Activated T-cell treated with anti-CD3 and anti-CD28 coated beads, Interleukin-2, amount 50 U/mL, for 72 hours (primary cell): ENCODE measurements around the gene FGF12. TPM values are rescaled to one million over a fixed set of nuclear protein-coding genes. Genes with fewer than 3 reads are reported as not detected.

Experiments
- ATAC-seq, 2 donors: fragments of 150-1000 bp; cut with Tn5 transposase; replicated peaks in 1 of 2; 2 replicates each; pipeline ENCODE4 v1.10.0; 2021; ENCODE audit warnings: moderate library complexity in 2 of 2, mild to moderate bottlenecking in 1 of 2
- DNase-seq, 2 donors: peaks; one replicate each; pipeline ENCODE4 v3.0.0; 2021 to 2022; ENCODE audit warnings: mixed read lengths in 1 of 2
- H3K27ac Mint-ChIP-seq: one replicate; pipeline ENCODE4 v1.8.0; 2022; ENCODE audit warnings: mild to moderate bottlenecking, moderate library complexity, mixed read lengths
- H3K27me3 Mint-ChIP-seq: one replicate; pipeline ENCODE4 v1.8.0; 2022; ENCODE audit warnings: low read depth, mixed read lengths
- H3K36me3 Mint-ChIP-seq, 2 donors: one replicate each; pipeline ENCODE4 v1.8.0; 2022; ENCODE audit warnings: mixed read lengths in 2 of 2, mild to moderate bottlenecking in 1 of 2; ENCODE audit not compliant: insufficient read depth in 2 of 2
- H3K4me1 Mint-ChIP-seq: one replicate; pipeline ENCODE4 v1.8.0; 2022; ENCODE audit warnings: low read depth, mixed read lengths
- H3K4me3 Mint-ChIP-seq, 2 donors: one replicate each; pipeline ENCODE4 v1.8.0; 2022; ENCODE audit warnings: mild to moderate bottlenecking in 2 of 2, mixed read lengths in 2 of 2, moderate library complexity in 2 of 2
- H3K9me3 Mint-ChIP-seq, 2 donors: one replicate each; pipeline ENCODE4 v1.8.0; 2022; ENCODE audit warnings: mixed read lengths in 2 of 2
- total RNA-seq, 2 donors: library from RNA; stranded (reverse); gene quantifications; one replicate each; pipeline ENCODE4 v1.2.3, GENCODE V29; 2022

The FGF12 gene
- total RNA-seq, 2 donors from 2014 or later = not detected

DNA sequence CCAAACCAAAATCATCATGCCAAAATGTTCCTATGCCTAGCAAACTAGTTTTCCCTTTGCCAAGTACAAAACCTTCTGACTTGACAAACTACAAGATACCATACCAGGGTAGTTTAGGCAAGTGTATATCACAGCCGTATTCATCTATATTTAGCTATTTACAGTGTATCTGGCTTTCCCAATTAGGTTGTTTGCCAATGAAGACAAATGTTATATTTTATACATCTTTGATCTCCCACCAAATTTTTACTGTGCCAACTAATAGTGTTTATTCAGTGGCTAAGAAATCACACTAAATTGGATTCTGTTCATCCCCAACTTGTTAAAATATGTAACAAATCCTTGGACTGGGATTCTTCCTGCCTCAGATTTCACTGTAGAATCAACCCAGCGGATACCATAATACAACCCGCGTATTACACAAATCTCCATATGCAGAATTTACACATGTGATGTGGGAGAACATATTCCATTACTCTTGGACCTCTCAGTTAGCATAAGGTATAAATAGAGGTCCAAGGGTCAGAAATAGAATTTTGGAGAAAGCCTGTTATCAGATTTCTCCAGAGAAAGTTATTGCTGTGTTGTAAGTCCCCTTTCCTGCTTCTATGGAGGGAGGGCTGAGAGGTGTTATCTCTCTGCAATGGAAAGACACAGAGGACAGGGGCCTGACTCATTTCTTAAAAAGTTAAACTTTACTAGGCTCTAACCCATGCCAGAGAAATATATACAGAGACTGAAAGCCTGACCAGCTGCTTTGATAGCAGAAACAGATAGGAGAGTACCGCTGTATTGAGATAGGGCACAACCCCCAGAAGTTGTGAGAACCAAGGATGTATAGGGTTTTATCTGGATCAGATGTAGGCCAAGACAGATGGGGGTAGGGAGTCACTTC is 467.0 kb downstream of the FGF12 start:
- DNase-seq = no peak
- ATAC-seq = no peak
- no peaks in the 10 kb centered on the region for H3K36me3 Mint-ChIP-seq
- no peak overlapping the region for H3K27ac Mint-ChIP-seq
- H3K27me3 Mint-ChIP-seq = no peaks in the 10 kb centered on the region
- H3K4me3 Mint-ChIP-seq = no peak overlapping the region
- no peaks in the 10 kb centered on the region for H3K4me1 Mint-ChIP-seq
- no peaks in the 10 kb centered on the region for H3K9me3 Mint-ChIP-seq

DNA sequence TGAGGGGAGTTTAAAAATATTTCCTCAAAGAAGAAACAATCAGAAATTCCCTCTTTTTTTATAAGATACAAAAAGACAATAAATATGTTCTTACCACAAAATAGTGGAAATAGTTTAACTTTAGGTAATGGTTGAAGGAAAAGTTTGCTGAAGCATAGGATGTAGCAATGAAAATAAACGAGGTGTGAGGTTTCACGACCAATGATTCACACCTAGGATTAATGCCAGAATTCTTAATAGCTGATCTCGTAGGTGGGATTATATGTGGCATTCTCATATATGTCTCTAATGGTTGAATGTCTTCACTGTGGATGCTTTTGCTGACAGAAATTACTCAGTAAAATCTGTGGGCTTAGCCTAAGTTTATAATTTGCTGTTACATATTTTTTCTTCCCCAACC is 467.7 kb downstream of the FGF12 start:
- H3K4me3 Mint-ChIP-seq = no peak overlapping the region
- no peak for ATAC-seq
- H3K36me3 Mint-ChIP-seq = no peaks in the 10 kb centered on the region
- no peak overlapping the region for H3K27ac Mint-ChIP-seq
- no peak for DNase-seq
- no peaks in the 10 kb centered on the region for H3K27me3 Mint-ChIP-seq
- no peaks in the 10 kb centered on the region for H3K9me3 Mint-ChIP-seq
- no peaks in the 10 kb centered on the region for H3K4me1 Mint-ChIP-seq

- Mint-ChIP-seq H3K27me3 (no peaks in the 10 kb centered on the region), H3K9me3 (no peaks in the 10 kb centered on the region), H3K36me3 (no peaks in the 10 kb centered on the region), H3K4me3 (no peak overlapping the region), H3K4me1 (no peaks in the 10 kb centered on the region), H3K27ac (no peak overlapping the region)
- DNase-seq = no peak
- no peak for ATAC-seq
Measured at GRCh38 chr3:192258721-192259120, 468.6 kb downstream of the FGF12 start.

DNA sequence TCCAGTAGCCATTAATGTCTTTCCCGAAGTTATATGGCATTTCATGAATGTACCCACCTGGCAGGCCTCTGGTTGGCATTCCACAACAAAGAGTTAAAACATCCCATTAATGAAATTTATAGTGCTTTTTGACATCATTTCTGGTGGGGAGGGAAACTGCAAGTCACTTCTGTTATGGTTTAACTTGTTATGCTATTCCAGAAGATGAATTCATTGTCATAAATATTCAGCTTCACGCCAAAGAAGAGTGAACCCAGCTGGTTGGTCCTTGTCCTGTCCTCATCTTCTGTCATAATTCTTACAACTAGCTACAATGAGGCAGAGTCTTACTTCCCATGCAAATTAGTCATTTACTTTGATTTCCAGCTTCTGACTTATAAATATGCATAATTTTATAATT is 471.5 kb downstream of the FGF12 start:
- Mint-ChIP-seq H3K36me3 (no peaks in the 10 kb centered on the region), H3K4me3 (no peak overlapping the region), H3K4me1 (no peaks in the 10 kb centered on the region), H3K27ac (no peak overlapping the region), H3K9me3 (no peaks in the 10 kb centered on the region), H3K27me3 (no peaks in the 10 kb centered on the region)
- DNase-seq (no peak), ATAC-seq (no peak)

- no peaks in the 10 kb centered on the region for H3K9me3 Mint-ChIP-seq
- ATAC-seq (no peak), DNase-seq (no peak)
- no peaks in the 10 kb centered on the region for H3K36me3 Mint-ChIP-seq
- no peaks in the 10 kb centered on the region for H3K27me3 Mint-ChIP-seq
- no peaks in the 10 kb centered on the region for H3K4me1 Mint-ChIP-seq
- no peak overlapping the region for H3K4me3 Mint-ChIP-seq
- no peak overlapping the region for H3K27ac Mint-ChIP-seq
Measured at GRCh38 chr3:192253138-192253887, 474.0 kb downstream of the FGF12 start.

- Mint-ChIP-seq H3K36me3 (no peaks in the 10 kb centered on the region), H3K4me3 (no peak overlapping the region), H3K27me3 (no peaks in the 10 kb centered on the region), H3K9me3 (no peaks in the 10 kb centered on the region), H3K27ac (no peak overlapping the region), H3K4me1 (no peaks in the 10 kb centered on the region)
- DNase-seq = no peak
- ATAC-seq = no peak
Measured at GRCh38 chr3:192249516-192249915, 477.8 kb downstream of the FGF12 start.

DNA sequence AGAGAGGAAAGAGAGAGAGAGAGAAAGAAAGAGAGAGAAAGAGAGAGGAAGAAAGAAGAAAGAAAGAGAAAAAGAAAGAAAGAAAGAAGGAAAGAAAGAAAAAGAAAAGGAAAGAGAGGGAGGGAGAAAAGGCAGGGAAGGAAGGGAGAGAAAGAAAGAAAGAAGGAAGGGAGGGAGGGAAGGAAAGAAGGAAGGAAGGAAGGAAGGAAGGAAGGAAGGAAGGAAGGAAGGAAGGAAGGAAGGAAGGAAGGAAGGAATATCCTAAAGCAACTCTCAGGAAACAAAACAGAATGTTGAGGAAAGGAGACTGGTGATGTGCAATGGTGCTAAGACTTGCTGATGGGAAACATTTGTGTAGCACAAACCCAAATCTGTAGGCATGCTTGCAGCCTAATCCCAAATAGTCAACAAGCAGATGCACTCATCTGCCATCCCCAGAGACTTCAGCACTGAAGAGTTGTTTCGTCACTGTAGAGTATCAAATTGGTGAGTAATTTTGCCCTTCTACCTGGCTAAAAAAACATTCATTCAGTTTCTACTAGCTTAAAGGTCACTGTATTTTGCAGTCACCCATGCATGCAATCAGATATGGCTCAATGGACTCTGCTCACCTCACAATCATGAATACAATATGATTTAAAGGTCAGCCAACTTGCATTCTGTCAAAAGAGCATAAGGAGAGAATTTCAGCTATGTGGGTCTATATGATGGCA is 480.3 kb downstream of the FGF12 start:
- ATAC-seq (no peak), DNase-seq (no peak)
- Mint-ChIP-seq H3K4me1 (no peaks in the 10 kb centered on the region), H3K27ac (no peak overlapping the region), H3K27me3 (no peaks in the 10 kb centered on the region), H3K36me3 (no peaks in the 10 kb centered on the region), H3K4me3 (no peak overlapping the region), H3K9me3 (no peaks in the 10 kb centered on the region)

DNA sequence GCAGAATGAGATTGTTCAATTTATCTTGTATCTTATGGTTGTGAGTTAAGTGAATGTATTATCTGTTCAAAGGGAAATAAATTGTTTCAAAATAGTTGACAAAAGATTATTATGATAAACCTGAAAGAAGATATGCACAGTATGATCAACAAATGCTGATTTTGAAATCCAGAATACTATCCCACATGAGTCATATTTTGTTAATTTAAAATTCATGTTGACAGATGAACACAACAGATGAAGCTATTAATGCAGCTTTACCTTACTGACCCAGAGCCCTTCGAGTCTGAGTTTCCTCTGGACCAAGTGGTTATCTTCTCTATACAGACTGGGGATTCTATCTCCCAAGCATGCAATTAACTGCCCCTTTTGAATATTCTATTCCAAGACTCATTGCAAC is 482.8 kb downstream of the FGF12 start:
- Mint-ChIP-seq H3K4me1 (no peaks in the 10 kb centered on the region), H3K4me3 (no peak overlapping the region), H3K27ac (no peak overlapping the region), H3K36me3 (no peaks in the 10 kb centered on the region), H3K27me3 (no peaks in the 10 kb centered on the region), H3K9me3 (no peaks in the 10 kb centered on the region)
- DNase-seq (no peak), ATAC-seq (no peak)

- H3K27me3 Mint-ChIP-seq = no peaks in the 10 kb centered on the region
- no peak overlapping the region for H3K4me3 Mint-ChIP-seq
- DNase-seq (no peak), ATAC-seq (no peak)
- H3K4me1 Mint-ChIP-seq = no peaks in the 10 kb centered on the region
- no peaks in the 10 kb centered on the region for H3K36me3 Mint-ChIP-seq
- H3K9me3 Mint-ChIP-seq = no peaks in the 10 kb centered on the region
- H3K27ac Mint-ChIP-seq = no peak overlapping the region
Measured at GRCh38 chr3:192239956-192240355, 487.4 kb downstream of the FGF12 start.

DNA sequence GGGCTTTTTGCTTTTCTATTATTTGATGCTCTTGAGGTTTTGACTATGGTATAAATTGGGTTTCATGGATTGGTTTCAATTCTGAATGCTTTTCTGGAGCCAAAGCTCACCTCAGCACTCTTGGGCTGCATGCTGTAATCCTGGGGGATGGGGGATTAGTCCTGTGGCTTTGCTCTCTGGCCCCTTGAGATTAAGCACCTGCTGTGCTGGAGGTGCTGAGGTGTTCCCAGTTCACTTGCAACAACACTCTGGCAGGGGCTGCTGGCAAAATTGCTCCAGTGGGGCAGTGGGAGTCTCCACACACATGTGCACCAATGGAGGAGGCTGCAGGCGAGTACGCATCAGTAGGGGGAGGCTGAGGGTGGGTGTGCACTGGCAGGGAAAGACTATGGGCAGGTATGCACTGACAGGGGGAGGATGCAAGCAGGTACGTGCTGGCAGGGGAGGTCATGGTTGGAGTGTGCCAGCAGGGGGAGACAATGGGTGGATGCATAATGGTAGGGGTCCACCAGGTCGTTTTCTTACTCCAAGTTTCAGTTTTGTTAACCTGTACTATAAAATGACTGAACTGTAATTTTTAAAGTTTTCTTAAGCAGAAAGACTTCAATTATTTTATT is 489.2 kb downstream of the FGF12 start:
- Mint-ChIP-seq H3K9me3 (peaks cover 3 to 6% of the 10 kb centered on the region in 2 donors), H3K36me3 (no peaks in the 10 kb centered on the region), H3K4me3 (no peak overlapping the region), H3K4me1 (no peaks in the 10 kb centered on the region), H3K27me3 (no peaks in the 10 kb centered on the region), H3K27ac (no peak overlapping the region)
- DNase-seq (no peak), ATAC-seq (no peak)

DNA sequence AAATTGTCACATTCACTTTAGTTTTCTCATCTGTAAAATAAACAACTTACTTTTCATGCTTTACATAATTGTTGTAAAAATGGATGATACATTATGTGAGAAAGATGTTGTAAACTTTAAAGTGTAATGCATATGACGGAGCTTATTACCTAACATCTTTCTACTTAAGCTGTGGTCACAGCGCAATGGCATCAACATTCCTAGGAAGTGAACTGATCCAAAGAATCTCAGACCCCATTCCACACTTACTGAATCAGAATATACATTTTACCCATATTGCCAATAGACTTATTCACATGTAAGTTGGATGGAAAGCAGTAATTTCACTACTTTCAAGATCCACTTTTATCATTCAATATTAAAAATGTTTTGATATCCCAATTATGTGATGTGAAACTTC is 497.5 kb downstream of the FGF12 start:
- Mint-ChIP-seq H3K36me3 (no peaks in the 10 kb centered on the region), H3K9me3 (peaks cover 6 to 11% of the 10 kb centered on the region in 2 donors), H3K4me1 (no peaks in the 10 kb centered on the region), H3K4me3 (no peak overlapping the region), H3K27ac (no peak overlapping the region), H3K27me3 (no peaks in the 10 kb centered on the region)
- DNase-seq (no peak), ATAC-seq (no peak)

DNA sequence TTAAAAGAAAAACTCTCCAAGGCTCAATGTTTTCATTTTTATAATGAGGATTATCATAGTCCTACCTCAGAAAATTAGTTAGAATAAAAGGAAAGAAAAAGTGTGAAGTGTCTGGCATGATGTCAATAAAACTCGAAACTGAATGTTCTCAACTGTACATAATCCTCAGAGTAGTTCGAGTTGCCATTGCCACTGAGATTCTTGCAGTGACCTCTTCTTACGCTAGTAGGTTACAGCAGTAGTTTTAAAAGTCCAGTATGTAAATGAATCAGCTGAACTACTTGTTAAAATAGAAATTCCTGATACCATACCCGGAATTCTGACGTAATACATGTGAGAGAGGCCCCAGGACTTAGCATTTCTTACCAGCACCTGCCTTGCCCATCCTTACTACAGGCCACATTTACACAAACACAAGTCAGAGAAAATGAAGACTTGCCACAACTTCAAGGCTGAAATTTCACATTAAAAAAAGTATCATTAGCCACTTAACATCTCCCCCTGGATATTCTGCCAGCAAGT is 502.6 kb downstream of the FGF12 start:
- H3K4me3 Mint-ChIP-seq = no peak overlapping the region
- H3K36me3 Mint-ChIP-seq = no peaks in the 10 kb centered on the region
- ATAC-seq (no peak), DNase-seq (no peak)
- H3K4me1 Mint-ChIP-seq = no peaks in the 10 kb centered on the region
- no peak overlapping the region for H3K27ac Mint-ChIP-seq
- peaks cover 0 to 2% of the 10 kb centered on the region in 2 donors for H3K9me3 Mint-ChIP-seq
- no peaks in the 10 kb centered on the region for H3K27me3 Mint-ChIP-seq

DNA sequence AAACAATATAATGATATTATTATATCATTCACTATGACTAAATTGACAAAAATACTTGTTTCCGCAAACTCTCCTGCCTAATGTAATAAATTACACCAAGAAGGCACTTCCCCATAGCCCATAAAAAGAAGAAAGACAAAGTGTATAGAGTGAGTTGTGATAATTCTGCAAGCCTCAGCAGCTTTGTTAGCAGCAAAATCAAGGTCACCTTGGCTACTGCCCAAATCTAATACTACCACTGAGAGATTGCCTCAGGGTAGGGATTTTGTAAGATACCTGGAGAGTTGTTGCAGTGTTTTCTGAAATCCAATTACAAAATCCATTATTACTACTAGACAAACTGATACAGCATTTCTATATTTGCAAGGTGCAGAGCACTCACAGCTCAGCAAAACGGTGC is 503.5 kb downstream of the FGF12 start:
- no peak for DNase-seq
- H3K27me3 Mint-ChIP-seq = no peaks in the 10 kb centered on the region
- H3K36me3 Mint-ChIP-seq = no peaks in the 10 kb centered on the region
- H3K9me3 Mint-ChIP-seq = peaks cover 0 to 2% of the 10 kb centered on the region in 2 donors
- H3K4me3 Mint-ChIP-seq = no peak overlapping the region
- ATAC-seq = no peak
- H3K27ac Mint-ChIP-seq = no peak overlapping the region
- no peaks in the 10 kb centered on the region for H3K4me1 Mint-ChIP-seq
